A673 (cell line): ENCODE data around the gene GRIFIN.

Experiments
- CTCF ChIP-seq: fragments of 300-800, 200-600 bp; sonication (generic); conservative IDR thresholded peaks from 2 replicates; pipeline ENCODE4 v1.5.1; 2017; ENCODE audit warnings: low read depth, mild to moderate bottlenecking, antibody characterized with exemption, low read length, moderate library complexity, mixed read lengths
- EZH2 ChIP-seq: fragments of 200-600 bp; sonication (generic); IDR thresholded peaks from 2 replicates; pipeline ENCODE4 v1.6.1; 2017; ENCODE audit warnings: borderline replicate concordance, low read depth, mild to moderate bottlenecking, mixed read lengths, antibody characterized with exemption, low read length; ENCODE audit not compliant: poor library complexity, severe bottlenecking

- no peak for TF ChIP-seq CTCF
- no peak for TF ChIP-seq EZH2
Measured at GRCh38 chr7:2470204-2471021, 5.8 kb downstream of the GRIFIN start.
